GM19025 (cell line): ENCODE results near the gene DSE.

Experiments used
- ATAC-seq: cut with Tn5 transposase; IDR thresholded peaks from one replicate; pipeline ENCODE4 v1.9.1; 2021; ENCODE audit warnings: mild to moderate bottlenecking, low read depth, moderate library complexity; ENCODE audit not compliant: unreplicated experiment

Gene DSE

GRCh38 chr6:116359131-116359530 lies 11.6 kb upstream of the DSE start:
- no peak for ATAC-seq

DNA sequence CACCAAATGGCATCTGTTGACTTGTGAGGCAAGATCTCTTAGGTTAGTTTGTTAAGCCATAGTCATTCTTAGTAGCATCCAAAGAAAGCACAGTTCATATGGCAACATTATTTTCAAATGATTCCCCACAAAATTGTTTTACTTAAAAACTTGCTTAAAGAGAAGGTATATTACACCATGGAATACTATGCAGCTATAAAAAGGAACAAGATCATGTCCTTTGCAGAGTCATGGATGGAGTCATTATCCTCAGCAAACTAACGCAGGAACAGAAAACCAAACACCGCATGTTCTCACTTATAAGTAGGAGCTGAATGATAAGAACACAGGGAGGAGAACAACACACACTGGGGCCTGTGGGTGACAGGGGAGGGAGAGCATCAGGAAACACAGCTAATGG lies 10.9 kb upstream of the DSE start:
- no peak for ATAC-seq

DNA sequence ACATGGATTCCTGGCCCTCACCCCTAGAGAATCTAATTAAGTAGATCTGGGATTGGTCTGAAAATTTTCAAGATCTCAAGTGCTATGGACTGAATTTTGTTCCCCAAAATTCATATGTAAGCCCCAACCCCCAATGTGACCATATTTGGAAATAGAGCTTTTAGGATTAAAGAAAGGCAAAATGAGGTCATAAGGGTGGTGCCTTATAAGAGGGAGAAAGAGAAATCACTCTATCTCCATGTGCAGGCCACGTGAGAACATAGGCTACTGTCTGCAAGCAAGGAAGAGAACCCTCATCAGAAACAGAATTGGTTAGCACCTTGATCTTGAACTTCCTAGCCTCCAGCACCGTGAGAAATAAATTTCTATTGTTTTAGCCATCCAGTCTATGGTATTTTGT lies 8.5 kb upstream of the DSE start:
- no peak for ATAC-seq

GRCh38 chr6:116363759-116364158 lies 7.0 kb upstream of the DSE start:
- ATAC-seq = no peak

GRCh38 chr6:116364321-116364720 lies 6.4 kb upstream of the DSE start:
- ATAC-seq = no peak

GRCh38 chr6:116365743-116366142 lies 5.0 kb upstream of the DSE start:
- no peak for ATAC-seq

GRCh38 chr6:116366740-116367275 lies 3.9 kb upstream of the DSE start:
- no peak for ATAC-seq

DNA sequence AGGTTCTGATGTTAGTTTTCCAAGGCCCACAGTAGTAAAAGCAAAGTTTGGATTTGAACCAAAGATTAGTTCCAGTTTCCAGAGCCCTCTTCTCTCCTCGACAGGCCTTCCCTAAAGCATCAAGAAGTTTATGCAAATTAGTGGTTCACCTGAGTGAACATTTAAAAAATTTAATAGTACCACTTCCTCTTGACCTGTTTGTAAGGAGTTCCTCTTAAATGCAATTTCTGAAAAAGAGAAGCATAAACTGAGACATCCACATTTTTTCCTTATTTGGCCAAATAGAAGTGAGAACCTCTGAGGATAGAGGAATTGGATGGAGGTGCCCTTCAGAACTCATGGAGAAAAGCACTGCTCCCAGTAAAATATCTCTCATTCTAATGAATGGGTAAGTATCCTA lies 1.2 kb upstream of the DSE start:
- ATAC-seq = peak; percentile 22

- peak; percentile 41 for ATAC-seq
These were observed 585 bp upstream of the DSE start for GRCh38 chr6:116369964-116370759.

- peak; percentile 51 for ATAC-seq
These were observed 572 bp downstream of the DSE start for GRCh38 chr6:116371120-116371917.

- no peak for ATAC-seq
These were observed 1.1 kb downstream of the DSE start for GRCh38 chr6:116371918-116372209.

DNA sequence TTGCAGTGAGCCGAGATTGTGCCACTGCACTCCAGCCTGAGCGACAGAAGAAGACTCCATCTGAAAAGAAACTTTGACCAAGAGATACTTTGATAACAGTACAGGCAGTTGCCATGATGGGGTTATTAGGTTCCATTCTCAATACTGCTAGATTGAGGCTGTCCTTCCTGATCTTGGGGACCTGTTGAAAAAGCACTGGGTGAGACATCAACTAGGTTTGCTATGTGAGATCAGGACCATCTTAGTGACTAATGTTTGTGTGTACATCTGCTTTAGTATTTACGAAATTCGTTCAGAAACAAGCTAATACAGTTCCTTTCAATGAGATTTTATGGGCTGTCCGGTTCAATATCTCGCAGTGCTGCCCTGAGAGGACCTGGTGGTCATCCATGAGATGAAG lies 2.6 kb downstream of the DSE start:
- no peak for ATAC-seq

DNA sequence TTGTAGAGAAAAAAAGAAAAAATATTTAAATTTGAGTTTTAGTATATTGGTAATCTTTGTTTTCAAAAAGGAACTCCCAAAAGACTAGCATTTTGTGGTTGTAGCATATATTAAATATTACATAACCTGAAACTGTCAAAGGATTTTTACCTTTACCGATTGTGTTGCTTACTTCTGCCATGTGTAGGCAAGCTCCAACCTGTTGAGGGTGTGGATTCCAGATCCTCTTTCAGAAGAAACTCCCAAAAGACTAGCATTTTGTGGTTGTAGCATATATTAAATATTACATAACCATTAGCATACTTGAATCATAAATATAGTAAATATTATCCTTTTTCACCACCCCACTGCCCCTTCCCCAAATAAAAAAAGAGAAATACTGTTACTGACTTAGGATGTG lies 3.2 kb downstream of the DSE start:
- ATAC-seq = no peak

- ATAC-seq = no peak
These were observed 3.8 kb downstream of the DSE start for GRCh38 chr6:116374586-116374985.

GRCh38 chr6:116375262-116375661 lies 4.5 kb downstream of the DSE start:
- no peak for ATAC-seq

DNA sequence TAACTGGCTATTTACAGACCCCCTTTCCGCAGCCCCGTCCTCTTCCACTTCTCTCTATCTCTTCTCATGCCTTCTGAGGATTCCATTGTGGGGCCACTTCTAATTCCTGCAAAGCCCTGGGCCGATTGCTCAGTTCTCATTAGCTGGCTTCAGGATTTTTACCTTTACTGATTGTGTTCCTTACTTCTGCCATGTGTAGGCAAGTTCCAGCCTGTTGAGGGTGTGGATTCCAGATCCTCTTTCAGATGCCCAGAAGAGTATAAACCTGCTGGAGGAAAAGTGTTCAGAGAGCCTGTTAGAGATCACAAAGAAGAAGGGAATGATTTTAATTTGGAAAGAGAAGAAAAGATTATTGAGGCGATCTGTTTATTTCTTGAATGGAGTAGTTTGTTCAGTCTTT lies 5.4 kb downstream of the DSE start:
- no peak for ATAC-seq

DNA sequence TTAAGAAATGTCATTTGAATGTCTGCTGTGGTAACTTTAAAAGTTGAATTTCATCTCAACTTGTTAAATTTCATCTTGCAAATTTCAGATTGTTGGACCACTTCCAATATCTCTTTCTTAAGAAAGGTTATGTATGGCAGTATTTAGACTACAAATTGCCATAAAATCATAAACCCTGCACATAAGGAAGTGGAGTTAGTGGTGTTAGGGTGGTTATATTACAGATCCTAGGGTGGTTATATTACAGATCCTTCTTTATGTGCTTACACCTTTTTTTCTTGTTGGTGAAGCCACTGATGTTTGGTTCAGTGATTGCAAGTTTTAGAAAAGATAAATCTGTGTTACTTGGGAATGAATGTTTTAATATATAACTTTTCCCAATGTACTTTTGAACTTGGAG lies 9.0 kb downstream of the DSE start:
- ATAC-seq = no peak

GRCh38 chr6:116380346-116380745 lies 9.6 kb downstream of the DSE start:
- ATAC-seq = no peak

GRCh38 chr6:116381000-116381399 lies 10.3 kb downstream of the DSE start:
- no peak for ATAC-seq

- ATAC-seq = no peak
These were observed 11.8 kb downstream of the DSE start for GRCh38 chr6:116382587-116382986.

DNA sequence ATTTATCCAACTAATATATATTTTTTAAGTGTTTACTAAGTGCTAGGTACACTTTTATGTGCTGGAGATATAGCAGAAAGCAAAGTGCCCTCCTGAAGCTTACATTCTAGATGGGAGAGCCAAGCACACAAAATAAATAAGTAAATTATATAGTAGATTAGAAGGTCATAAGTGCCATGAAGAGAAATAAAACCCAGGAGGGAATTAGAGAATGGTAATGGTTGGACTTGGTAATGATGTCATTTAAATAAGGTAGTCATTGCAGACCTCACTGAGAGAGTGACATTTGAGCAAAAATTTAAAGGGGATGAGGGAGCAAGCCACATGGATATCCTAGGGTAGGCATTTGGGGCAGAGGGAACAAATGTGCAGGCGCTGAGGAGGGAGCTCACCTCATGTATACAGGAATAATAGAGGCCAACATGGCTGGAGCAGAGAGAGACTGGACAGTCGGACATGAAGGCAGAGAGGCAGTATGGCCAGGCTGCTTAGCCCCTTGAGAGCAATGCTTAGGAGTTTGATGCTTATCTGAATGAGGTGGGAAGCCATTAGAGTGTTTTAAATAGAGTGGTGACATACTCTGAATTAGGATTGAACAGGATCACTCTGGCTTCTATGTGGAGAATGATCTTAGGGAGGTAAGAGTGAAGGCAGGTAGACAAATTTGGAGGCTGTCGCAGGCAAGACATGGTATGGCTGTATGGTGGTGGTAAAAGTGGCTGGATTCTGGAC lies 14.1 kb downstream of the DSE start:
- no peak for ATAC-seq
